Measurements from ENCODE around the gene PTPRT. TPM values are rescaled to one million over a fixed set of nuclear protein-coding genes. Genes with fewer than 3 reads are reported as not detected.
A peak's percentile ranks its signal among the peaks of the same experiment; 100 is the strongest.

Gene PTPRT
- polyA plus RNA-seq, 1 donor from 2014 or later, result not detected

DNA sequence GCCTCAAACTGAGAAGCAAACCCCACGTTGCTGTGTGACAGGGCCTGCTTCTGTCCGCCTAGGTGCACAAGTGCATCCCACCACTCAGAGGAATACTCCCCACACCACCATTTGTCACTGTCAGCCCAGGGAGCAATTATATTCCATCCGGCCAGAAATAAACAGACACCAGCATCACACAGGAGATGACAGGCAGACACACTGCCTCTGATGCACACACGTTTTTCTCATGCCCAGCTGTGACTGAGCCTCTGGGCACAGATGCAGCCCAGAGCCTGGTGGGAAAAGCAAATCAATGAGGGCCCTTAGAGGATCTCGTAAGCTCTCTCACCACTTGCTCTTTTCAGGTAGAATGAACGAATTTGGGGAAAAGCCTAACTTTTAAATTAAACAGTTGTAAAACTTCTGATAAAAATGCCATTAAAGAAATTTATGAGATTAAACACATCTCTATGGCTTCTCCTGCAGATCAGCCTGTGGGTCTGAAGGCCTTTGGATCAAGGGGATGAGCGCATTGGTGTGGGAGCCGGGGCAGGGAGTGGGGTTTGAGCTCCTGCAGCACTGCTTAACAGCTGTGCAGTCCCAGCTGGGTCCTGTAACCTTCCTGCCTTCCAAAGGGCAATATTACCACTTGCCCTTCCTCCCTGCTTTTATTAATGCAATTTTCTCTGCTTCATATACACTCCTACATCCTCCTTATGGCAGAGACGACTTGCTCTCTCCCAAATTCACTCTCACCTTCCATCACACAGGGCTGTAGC lies 624.3 kb downstream of the PTPRT start:
- no peak overlapping the region for H3K4me3 Mint-ChIP-seq
- H3K36me3 Mint-ChIP-seq, result no peaks in the 10 kb centered on the region
- H3K27ac Mint-ChIP-seq, result no peak overlapping the region
- no peaks in the 10 kb centered on the region for H3K4me1 Mint-ChIP-seq
- H3K9me3 Mint-ChIP-seq, result peaks cover 0 to 4% (median 1%) of the 10 kb centered on the region in 3 donors
- H3K27me3 Mint-ChIP-seq, result peaks cover 1% of the 10 kb centered on the region

DNA sequence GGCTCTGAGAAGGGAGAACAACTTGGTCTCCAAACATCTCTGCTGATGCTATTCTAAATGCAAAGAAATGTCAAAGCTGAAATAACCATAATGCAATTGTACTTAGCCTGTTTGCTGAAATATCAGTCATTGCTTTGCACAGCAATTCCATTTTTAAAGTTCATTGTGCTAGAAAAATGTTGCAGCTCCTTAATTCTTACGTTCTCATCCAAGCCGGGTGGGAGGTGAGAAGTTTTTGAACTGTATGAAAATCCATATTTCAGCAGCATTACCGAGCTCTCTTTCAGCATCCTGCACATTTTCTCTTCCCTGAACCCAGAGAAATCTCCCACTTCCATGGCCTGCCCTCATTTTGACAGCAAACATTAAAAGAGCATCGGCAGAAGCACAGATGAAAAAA lies 630.0 kb downstream of the PTPRT start:
- Mint-ChIP-seq H3K27me3 (peaks cover 1% of the 10 kb centered on the region), H3K27ac (peak overlapping the region in 1 of 3 donors; percentile 76), H3K36me3 (no peaks in the 10 kb centered on the region), H3K9me3 (no peaks in the 10 kb centered on the region), H3K4me1 (no peaks in the 10 kb centered on the region), H3K4me3 (no peak overlapping the region)

DNA sequence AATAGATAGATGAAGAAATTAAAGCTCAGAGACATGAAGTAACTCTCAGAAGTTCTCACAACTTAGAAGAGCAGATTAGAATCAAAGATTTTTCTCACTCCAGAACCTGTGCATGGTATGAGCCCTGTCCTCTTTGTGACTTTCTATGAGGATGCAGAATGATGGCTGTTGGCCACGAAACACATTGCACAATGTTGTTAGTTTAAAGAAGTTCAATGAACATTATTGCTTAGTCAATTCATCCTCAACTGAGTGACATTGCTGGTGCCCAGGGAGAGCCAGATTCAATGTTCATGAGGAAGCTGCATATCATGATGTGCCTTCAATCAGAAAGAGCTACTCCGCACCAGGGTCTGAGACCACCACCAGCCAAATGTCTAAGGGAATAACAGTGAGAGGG lies 633.1 kb downstream of the PTPRT start:
- Mint-ChIP-seq H3K4me3 (no peak overlapping the region), H3K9me3 (no peaks in the 10 kb centered on the region), H3K27ac (no peak overlapping the region), H3K27me3 (no peaks in the 10 kb centered on the region), H3K36me3 (no peaks in the 10 kb centered on the region), H3K4me1 (peaks cover 0 to 9% (median 5%) of the 10 kb centered on the region in 3 donors)

DNA sequence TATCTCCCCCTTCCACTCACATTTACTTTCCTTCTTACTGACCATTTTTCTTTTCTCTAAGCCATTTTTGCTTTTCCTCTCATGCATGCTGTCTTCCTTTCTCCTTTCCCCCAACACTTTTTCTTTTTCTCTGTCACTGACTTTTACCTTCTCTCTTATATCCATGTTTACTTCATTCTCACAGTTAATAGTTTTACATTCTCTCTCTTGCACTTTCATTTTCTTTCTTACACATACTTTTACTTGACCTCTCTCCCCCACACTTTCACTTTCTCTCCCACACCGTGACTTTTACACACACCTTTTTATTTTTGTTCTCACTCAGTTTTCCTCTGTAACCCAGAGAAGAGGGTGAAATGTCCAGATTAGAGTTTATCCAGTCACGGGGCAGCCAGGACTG lies 636.3 kb downstream of the PTPRT start:
- Mint-ChIP-seq H3K27ac (peak overlapping the region in 1 of 3 donors; percentile 18), H3K36me3 (no peaks in the 10 kb centered on the region), H3K27me3 (no peaks in the 10 kb centered on the region), H3K4me1 (peaks cover 0 to 9% (median 5%) of the 10 kb centered on the region in 3 donors), H3K9me3 (no peaks in the 10 kb centered on the region), H3K4me3 (peak overlapping the region; percentile 7 to 73 (median 60))

DNA sequence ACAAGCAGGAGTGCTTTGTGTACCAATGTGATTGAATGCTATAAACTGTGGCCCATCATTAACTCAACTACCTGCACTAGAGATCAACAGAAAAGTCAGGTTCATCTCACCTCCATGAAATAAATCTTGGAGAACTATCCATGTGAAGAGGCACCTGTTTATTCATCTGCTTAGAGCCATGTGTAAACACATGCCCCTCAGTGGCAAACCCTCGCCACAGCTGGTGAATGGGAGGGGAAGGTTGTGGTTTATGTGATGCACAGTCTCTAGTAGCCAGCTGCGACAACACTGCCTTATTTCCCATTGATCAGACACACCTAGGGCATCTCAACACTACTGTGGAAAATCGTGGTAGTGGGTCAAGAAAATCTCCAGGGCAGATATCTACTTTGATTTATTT lies 640.2 kb downstream of the PTPRT start:
- no peaks in the 10 kb centered on the region for H3K27me3 Mint-ChIP-seq
- no peak overlapping the region for H3K27ac Mint-ChIP-seq
- no peaks in the 10 kb centered on the region for H3K36me3 Mint-ChIP-seq
- no peaks in the 10 kb centered on the region for H3K9me3 Mint-ChIP-seq
- no peak overlapping the region for H3K4me3 Mint-ChIP-seq
- H3K4me1 Mint-ChIP-seq, result peaks cover 0 to 9% (median 5%) of the 10 kb centered on the region in 3 donors

DNA sequence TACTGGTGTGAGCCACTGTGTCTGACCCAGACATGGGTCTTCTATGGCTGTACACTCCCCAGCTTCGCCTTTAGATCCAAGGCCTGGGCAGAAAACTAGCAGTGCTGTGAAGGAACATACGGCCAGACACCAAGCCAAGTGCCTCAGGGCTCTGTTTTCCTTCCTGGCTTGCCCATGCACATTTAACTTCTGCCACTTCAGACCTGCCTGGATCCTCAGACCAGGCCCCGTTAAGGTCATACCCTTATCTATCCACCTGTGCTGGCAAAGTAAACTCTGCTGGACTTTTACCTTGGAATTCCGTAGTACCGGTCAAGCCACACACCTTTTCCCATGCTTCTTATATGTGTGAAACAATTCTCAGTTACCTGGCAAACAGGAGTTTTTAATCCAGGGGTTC lies 644.8 kb downstream of the PTPRT start:
- H3K4me1 Mint-ChIP-seq, result no peaks in the 10 kb centered on the region
- no peaks in the 10 kb centered on the region for H3K27me3 Mint-ChIP-seq
- peaks cover 0 to 3% (median 0%) of the 10 kb centered on the region in 3 donors for H3K9me3 Mint-ChIP-seq
- H3K27ac Mint-ChIP-seq, result peak overlapping the region in 1 of 3 donors; percentile 7
- H3K36me3 Mint-ChIP-seq, result no peaks in the 10 kb centered on the region
- no peak overlapping the region for H3K4me3 Mint-ChIP-seq

DNA sequence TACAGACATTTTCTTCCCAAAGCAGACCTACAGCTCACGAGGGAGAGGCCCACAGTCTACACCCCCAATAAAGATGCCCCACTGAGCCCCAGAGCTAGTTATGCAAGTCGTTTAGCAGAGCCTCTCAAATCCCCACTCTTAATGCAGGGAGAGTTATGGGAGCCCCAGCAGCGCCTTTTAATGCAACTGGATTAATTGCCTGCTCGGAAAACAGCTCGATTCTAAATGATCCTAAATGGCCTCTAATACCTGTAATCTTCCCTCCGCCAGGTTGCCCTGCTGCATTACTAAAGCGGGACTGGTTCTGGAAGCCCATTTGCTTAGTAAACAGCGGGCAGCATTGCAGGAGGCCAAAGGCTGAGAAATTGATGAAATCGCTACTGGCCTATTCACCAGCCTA lies 656.9 kb downstream of the PTPRT start:
- Mint-ChIP-seq H3K4me1 (peaks cover 0 to 4% (median 0%) of the 10 kb centered on the region in 3 donors), H3K27me3 (peaks cover 20% of the 10 kb centered on the region), H3K9me3 (peaks cover 0 to 5% (median 0%) of the 10 kb centered on the region in 3 donors), H3K36me3 (no peaks in the 10 kb centered on the region), H3K27ac (no peak overlapping the region), H3K4me3 (no peak overlapping the region)

DNA sequence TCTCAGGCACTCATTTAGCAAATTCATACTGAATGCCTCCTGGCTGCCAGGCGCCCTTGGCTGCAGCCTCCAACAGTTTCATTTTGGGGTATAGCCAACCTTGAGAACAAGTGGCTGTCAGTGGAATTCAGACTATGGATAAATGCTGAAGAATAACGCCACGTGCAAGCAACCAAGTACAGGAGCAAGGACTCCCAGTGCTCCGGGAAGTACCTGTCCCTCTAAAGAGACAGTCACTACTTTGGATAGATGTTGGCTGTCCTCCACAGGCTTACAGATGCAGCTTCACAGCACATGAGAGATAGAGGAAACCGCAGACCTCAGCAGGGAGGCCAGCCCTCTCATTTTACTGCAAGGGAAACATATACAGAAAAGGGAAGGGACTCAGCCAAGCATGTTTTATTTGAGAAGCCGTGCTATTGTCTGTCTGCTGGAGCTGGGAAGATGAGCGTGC lies 658.2 kb downstream of the PTPRT start:
- Mint-ChIP-seq H3K36me3 (no peaks in the 10 kb centered on the region), H3K27me3 (peaks cover 20% of the 10 kb centered on the region), H3K4me3 (no peak overlapping the region), H3K27ac (no peak overlapping the region), H3K9me3 (peaks cover 0 to 5% (median 0%) of the 10 kb centered on the region in 3 donors), H3K4me1 (peaks cover 0 to 4% (median 0%) of the 10 kb centered on the region in 3 donors)

DNA sequence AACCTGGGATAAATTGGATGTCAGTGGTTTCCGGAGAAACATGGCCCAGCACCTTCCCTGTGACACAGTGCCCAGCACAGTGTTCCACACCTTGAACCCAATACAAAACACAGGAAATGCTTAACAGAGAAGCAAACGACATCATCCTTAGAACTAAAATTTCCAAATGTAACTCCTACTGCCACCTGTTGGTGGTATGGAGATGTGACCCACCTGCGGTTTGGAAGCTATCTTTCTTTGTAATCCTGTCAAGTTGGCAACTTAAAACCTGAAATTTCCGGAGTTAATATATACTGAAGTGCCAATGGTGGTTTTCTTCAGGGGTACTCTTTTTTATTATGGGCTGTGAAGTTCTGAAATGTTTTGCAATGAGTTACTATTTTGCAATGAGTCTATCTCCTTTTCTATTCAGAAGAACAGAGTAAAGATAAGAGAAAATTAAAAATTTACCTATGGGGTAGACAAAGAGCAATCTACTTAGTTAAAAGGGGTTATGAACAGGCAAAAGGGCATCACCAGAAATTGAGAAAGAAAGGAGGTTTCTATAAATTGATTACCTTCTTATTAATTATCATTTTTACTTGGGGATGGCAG lies 658.8 kb downstream of the PTPRT start:
- H3K4me1 Mint-ChIP-seq, result peaks cover 0 to 4% (median 0%) of the 10 kb centered on the region in 3 donors
- peaks cover 0 to 5% (median 2%) of the 10 kb centered on the region in 3 donors for H3K9me3 Mint-ChIP-seq
- H3K36me3 Mint-ChIP-seq, result no peaks in the 10 kb centered on the region
- H3K27me3 Mint-ChIP-seq, result peaks cover 20% of the 10 kb centered on the region
- no peak overlapping the region for H3K27ac Mint-ChIP-seq
- no peak overlapping the region for H3K4me3 Mint-ChIP-seq

DNA sequence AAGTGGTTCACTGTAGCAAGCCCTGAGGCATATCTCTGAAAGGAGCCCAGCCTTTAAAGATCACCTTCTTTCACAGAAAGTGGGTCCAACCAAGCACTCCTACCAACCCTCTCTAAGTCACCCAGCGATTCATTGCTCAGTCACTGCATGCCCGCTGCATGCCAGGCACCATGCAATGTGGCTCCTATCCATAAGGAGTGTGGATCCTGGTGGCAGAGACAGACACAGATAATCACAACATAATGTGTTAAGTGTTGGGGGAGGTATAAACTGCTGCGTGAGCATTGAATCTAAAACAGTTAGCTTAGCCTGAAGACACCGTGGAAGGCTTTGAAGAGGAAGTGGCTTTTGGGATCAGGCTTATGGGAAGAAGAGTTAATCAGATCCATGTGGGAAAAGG lies 659.5 kb downstream of the PTPRT start:
- Mint-ChIP-seq H3K27ac (no peak overlapping the region), H3K9me3 (peaks cover 0 to 5% (median 2%) of the 10 kb centered on the region in 3 donors), H3K36me3 (no peaks in the 10 kb centered on the region), H3K27me3 (peaks cover 16% of the 10 kb centered on the region), H3K4me3 (no peak overlapping the region), H3K4me1 (peaks cover 0 to 4% (median 0%) of the 10 kb centered on the region in 3 donors)

DNA sequence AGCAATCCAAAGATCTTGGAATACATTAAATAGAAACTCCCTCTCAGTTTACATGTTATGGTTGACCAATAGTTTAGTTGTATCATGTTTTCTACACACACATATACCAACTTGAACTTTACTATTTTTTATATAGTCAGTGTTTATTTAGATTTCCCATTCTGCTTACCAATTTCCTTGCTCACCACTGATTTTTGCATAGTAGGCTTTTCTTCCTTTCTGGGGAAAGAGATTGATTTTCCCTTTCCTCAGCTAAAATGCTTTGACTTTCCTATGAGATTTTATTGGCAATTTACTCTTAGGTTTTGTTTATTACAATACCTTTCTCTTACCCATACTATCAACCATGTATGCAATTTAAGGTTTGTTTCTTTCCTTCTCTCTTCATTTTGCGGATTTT lies 665.6 kb downstream of the PTPRT start:
- Mint-ChIP-seq H3K4me3 (no peak overlapping the region), H3K9me3 (peaks cover 4 to 15% (median 6%) of the 10 kb centered on the region in 3 donors), H3K36me3 (no peaks in the 10 kb centered on the region), H3K27me3 (peaks cover under 1% of the 10 kb centered on the region), H3K27ac (no peak overlapping the region), H3K4me1 (peaks cover 0 to 2% (median 0%) of the 10 kb centered on the region in 3 donors)

DNA sequence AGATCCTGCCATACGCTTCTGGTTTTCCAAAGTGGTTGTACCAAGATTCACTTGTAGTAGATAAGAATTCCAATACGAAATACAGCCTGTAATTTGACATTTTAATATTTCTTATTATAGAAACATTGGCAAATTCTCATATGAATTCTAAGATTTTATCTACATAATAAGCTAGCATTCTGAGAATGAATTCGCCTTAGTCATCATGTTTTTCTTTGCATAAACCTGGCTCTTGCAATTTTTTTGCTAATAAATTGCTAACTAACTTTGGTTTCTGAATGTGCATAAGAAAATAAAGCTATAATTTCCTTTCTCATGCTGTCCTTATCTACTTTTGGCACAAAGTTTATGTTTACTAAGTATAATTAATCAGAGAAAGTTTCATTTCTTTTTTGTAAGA lies 673.0 kb downstream of the PTPRT start:
- Mint-ChIP-seq H3K9me3 (peaks cover 0 to 4% (median 2%) of the 10 kb centered on the region in 3 donors), H3K4me3 (no peak overlapping the region), H3K27ac (no peak overlapping the region), H3K36me3 (no peaks in the 10 kb centered on the region), H3K4me1 (peaks cover 0 to 2% (median 0%) of the 10 kb centered on the region in 3 donors), H3K27me3 (no peaks in the 10 kb centered on the region)

DNA sequence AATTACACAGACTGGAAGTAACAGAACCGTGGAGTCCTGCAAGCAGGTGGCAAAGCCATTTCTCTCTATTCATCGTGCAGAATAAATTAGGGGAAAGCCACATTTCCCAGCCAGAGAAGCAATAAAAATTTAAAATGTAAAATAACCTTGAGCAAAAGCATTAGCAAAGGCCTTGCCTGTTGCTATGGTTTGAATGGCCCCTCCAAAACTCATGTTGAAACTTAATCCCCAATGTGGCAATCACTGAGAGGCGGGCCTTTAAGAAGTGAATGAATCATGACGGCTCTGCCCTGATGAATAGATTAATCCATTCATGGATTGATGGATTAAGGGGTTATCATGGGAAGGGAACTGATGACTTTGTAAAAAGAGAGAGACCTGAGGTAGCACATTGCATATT lies 679.0 kb downstream of the PTPRT start:
- Mint-ChIP-seq H3K36me3 (no peaks in the 10 kb centered on the region), H3K9me3 (peaks cover 0 to 4% (median 2%) of the 10 kb centered on the region in 3 donors), H3K4me3 (no peak overlapping the region), H3K27ac (no peak overlapping the region), H3K27me3 (no peaks in the 10 kb centered on the region), H3K4me1 (no peaks in the 10 kb centered on the region)

DNA sequence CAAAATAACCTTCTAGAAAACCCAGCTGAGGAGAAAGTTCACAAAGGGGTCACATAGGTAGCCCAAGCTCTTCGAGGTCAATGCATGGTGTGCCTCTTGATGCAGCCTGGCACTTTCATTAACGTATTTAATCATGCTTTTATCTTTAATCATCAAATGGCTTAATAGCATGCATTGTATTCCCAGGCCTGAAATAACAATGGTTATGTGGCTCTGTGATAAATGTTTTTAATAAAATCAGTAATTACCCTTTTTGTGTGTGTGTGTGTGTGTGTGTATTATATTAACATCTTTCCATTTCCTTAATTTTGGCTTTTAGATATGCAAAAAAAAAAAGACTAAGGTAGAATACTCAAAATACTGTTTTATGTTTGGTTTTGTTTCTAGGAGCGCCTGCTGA lies 681.8 kb downstream of the PTPRT start:
- Mint-ChIP-seq H3K27ac (no peak overlapping the region), H3K9me3 (peaks cover 0 to 5% (median 4%) of the 10 kb centered on the region in 3 donors), H3K4me1 (no peaks in the 10 kb centered on the region), H3K36me3 (no peaks in the 10 kb centered on the region), H3K27me3 (no peaks in the 10 kb centered on the region), H3K4me3 (no peak overlapping the region)

DNA sequence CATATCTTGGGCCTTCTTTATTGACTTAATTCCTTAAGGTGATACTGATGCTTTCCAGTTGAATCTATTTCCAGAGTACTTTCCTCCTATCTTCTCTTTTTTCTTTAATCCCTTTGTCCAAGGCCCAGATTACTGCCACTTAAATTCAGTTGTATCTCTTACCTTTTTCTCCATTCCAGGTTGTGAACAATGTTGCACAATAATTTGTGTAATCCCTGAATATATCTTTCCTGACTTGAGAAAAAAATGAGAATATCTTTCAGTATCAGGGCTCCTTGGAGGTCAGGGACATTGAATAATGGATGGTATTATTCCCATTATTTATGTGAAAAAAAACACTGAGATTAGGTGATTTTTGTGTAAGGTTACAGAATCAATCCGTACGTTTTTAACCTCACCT lies 683.3 kb downstream of the PTPRT start:
- Mint-ChIP-seq H3K4me1 (no peaks in the 10 kb centered on the region), H3K4me3 (no peak overlapping the region), H3K27me3 (no peaks in the 10 kb centered on the region), H3K9me3 (peaks cover 0 to 4% (median 4%) of the 10 kb centered on the region in 3 donors), H3K27ac (no peak overlapping the region), H3K36me3 (no peaks in the 10 kb centered on the region)
